ENCODE data around the gene JAZF1.

Gene JAZF1

GRCh38 chr7:27999829-28000228, 180.8 kb downstream of the JAZF1 start:
- DNase-seq, result no peak

DNA sequence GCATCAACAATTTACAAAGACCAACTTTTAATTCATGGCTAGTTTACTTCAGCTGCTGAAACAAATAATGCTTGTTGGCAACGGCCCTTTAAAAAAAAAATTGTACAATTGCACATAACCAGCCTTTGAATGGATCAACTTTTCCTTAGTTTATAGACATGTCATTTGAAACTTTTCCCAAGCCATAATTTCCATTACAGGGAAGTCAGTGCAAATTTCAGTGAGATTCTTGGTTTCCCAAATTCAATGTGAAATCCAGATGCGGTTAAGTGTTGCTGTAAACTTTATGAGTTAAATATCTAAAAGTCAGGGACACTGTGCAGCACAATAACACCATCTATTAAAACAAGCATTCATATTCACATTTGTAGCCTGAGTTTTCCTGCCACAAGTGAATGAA, 182.2 kb downstream of the JAZF1 start:
- no peak for DNase-seq

GRCh38 chr7:27997188-27997707, 183.3 kb downstream of the JAZF1 start:
- no peak for DNase-seq

DNA sequence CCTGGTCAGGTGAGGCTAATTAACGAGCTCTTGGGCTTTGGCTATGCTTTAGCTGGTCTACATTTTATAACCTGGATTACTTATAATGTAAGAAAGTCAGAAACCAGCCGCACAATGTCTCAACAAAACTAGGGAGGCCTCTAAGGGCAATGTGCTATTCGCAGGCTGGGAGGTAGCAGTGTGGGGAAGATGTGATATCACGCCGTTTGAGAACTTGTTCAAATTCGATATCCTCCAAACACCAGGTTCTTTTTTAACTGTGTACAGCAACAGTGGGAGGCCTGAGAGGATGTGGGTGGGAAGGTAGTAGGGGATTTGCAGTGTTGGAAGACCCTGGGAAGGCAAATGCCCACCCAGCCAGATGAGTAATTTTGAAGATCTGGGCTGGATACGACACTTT, 184.5 kb downstream of the JAZF1 start:
- no peak for DNase-seq

- no peak for DNase-seq
Measured at GRCh38 chr7:27995228-27995627, 185.4 kb downstream of the JAZF1 start.

DNA sequence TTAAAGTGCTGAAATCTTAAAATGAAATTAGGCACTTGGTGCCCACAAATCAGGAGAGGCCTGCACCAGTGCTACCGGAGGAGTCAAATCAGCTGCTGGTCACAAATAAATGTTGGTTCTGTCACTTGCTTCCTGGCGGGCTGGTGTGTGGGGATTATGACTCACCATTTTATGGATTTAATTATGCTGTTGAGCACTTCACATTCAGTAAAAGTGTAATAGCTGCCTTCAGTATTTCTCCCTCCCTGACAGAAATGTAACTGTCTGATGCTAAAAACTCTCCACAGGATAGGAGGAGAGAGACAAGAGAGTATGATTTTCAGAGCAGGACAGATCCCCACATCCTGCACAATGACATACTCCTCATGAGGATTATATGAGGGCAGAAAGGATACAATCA, 186.0 kb downstream of the JAZF1 start:
- DNase-seq, result no peak

DNA sequence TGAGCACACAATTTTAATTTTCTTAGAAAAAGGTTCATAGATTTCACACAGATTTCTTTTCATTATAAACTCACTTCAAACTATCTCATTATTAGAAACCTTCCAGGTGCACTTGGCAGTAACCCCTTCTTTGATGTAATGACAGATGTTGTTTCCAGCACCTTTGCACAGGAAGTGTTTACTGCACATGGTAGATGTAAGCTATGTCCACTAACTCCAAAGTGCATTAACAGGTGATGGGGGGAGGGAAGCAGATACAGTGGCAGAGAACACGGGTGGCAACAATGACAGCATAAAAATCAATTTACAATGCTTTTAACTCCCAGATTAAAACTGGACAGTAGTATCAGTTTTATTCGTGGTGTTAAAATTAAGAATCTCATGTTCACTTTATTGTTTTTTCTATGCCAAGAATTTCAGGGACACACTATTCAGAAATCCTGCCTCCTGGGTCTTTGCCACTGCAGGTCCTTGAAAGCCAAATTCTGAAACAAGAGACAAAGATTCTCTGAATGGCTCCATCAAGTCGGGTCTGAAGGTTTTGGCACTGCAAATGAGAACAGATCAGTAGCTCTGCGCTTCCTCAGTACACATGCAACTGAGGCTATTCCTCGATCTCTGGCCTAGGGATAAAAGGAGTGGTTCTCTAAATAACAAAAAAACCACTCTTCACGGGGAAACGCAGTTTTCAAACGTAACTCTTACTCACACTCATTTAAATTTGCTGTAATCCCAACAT, 187.7 kb downstream of the JAZF1 start:
- DNase-seq, result no peak

DNA sequence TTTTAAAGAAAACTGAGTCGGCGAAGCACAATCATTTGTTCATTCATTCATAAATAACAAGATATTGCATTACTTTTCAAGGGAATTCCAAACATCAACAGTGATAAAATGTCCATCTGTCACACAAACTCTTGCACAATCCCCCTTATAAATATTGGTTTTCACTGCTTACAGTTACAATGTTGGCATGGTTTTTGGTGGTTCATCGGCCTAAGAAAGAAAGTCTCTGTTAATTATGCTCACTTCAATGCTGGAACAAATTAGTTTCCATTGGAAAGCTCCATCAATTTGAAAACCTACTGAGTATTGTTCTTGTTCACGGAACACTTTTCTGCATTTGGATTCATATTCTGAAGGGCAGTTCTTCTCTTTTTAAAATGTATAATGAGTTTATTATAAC, 188.5 kb downstream of the JAZF1 start:
- no peak for DNase-seq

DNA sequence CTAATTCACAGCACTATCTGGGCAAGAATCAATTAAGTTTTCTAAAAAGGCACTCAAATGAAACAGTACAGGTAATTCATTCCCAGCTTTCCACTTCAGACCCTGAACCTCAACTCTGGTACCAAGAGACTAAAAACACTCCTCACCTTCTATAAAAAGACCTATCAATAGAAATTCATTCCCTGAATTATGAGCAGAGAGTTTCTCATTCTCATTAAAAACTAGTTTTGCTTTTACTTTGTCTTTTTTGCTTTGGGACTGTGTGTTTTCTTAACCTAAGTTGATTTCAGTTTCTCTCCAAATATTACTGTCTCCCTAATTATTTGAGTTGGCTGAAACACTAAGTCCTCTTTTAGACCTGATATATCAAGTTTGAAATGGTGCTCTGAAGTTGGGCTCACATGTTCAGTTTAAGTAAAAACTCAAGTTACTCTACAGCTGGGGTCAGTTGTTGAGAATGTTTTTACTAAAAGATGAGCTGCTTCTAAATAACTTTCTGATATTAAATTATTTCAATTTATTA, 189.5 kb downstream of the JAZF1 start:
- no peak for DNase-seq

GRCh38 chr7:27976531-27976930, 204.1 kb downstream of the JAZF1 start:
- DNase-seq, result no peak

DNA sequence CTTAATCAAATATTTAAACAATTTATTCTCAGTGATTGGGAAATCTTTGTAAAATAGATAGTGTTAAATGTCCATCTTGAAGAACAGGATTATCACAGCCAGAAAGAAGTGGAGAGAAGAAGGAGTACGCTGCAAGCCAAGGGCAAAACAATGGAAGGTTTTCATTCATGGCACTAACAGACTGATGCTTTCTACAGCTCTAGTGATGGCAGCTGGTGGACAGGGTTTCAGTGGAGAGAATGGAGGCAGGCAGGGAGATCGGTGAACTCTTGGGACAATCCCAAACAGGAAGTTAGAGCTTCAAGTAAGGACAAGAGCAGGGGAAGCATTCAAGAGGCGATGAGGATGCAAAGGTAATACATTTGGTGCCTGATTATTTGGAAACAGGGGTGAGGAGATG, 207.0 kb downstream of the JAZF1 start:
- DNase-seq, result no peak

GRCh38 chr7:27972276-27972675, 208.3 kb downstream of the JAZF1 start:
- no peak for DNase-seq

DNA sequence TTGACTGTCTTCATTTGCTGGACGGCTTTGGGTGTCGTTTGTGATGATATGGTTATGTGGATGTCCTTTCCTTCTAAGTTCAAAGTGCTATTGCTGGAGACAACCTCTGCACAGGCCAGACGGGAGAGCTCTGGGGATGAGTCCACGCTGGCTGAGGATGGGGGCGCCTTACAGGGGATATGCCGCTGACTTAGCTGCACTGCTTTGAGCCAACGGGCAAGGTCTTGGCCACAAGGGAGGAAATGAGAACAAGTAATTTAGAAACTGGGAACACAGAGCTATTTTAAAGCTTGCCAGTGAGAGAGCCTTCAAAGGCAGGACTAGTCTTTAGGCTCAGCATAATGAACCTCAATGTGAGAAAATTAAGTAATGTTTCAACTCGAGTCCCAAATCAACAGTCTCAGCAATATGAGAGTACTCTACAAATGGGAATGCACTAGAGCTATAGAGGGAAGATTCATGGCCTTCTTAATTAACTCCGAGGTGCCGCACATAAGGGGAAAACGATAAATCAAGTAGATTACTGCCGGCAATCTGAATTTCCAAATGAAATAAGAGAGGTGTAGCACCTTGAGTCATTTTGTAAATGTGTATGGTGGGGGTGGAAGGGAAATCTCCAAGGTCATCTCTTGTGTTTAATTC, 209.3 kb downstream of the JAZF1 start:
- no peak for DNase-seq

GRCh38 chr7:27970350-27970749, 210.2 kb downstream of the JAZF1 start:
- DNase-seq, result no peak

DNA sequence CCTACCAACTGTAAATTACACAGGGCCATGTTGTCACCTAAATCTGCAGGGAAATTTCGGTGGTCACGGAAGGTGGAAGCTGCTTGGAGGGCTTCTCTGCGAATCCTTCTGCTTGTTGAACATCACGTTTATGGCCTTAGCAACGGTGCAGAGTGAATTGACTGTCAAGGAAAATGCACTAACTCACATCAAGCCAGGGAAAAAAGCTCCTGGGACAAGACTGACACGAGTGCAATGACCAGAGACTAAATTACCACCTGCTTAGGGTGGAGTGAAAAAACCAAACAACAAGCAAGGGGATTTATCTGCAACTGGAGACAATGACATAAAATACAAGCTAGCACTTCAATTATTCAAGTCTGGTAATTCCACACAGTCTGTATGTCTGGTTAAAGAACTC, 211.2 kb downstream of the JAZF1 start:
- no peak for DNase-seq

DNA sequence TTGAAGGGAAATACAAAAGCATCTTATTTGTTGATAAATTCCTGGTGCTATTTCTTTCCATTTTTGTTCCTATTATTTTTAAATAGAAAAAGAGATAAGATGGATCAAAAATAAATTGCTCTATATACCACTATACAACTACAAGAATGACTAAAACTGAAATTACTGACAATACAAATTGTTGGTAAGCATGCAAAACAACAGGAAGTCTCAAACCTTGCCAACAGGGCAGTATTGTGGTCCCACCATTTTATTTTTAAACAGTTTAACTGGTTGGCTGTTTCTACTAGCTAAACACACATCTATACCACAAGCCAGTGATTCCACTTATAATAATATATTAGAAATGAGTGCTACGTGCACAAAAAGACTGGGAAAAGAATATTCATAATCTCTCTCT, 213.0 kb downstream of the JAZF1 start:
- no peak for DNase-seq

DNA sequence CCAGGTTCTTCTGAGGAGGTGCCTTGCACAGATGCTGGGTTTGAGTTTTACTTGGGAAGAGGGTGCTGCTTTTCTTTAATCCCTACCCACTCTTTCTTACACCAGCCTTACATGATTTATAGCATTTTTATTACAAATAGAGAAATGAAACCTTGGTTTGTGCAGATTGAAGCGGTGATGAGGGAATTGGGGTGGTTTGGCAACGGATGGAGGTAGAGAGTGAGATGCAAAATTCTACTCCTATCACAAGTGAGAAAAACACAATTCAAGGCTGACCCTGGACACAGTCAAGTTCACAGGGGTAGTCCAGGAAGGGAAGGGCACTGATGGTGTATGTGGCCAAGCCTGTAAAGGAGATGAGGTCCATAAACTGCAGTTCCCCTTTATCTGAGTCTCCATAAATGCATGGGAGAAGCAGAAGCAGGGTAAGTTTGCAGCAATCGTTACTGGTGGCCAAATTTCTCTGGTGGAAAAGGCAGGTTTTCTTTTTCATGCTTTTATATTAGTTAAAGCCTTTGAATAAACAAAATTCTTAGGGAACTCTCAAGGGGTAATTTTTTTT, 214.3 kb downstream of the JAZF1 start:
- no peak for DNase-seq

GRCh38 chr7:27965650-27966049, 214.9 kb downstream of the JAZF1 start:
- DNase-seq, result no peak

DNA sequence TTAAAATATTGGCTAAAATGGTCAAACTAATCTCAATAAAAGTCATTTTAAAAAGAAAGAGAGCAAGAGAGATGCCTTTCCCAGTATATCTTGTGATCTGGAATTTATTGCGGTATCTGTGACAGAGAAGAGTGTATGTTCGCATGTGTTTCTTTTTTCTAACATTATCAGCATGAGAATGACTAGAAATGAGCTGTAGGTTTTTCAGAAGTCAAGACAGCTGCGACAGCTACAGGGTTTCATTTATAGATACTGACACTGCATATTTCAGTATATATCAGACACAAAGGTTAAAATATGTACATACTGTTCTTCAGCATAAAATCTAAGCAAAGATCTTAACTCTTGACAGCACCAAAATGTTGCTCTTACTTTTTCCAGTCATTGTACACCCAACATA, 215.8 kb downstream of the JAZF1 start:
- no peak for DNase-seq

DNA sequence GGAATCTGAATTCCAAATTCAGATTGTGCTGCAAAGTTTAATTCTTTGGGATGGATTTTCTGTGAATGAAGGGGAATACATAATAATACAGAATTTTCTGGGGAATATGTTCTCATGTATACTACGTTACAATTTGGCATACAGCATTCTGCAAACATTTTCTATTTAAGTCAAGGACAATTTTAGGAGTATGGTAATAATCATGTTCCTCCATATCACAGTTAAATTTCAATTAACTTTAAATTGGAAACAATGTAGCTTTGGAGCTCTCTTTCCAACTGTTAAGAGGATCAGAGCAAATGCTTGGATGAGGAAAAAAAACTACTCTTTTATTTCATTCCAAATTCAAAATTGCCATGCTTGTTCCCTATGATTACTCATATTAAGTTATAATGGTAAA, 217.5 kb downstream of the JAZF1 start:
- no peak for DNase-seq

DNA sequence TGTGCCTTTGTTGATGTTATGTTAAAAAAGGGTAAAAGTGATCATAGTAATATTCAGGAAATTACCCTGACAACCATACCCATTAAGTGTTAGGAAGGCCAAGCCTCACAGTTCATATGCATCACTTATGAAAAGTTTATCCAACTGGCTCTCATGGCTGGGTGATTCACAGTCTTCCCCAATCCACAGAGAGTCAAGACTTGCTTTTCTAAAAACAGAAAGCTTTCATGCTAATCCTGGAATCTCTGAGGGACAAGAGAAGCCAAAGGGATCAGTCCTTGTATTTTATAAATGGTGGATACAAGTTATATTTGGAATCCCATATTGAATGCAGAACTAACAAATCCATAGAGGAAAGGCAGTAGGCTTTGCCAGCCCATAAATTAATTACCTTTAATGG, 218.3 kb downstream of the JAZF1 start:
- no peak for DNase-seq

- DNase-seq, result no peak
Measured at GRCh38 chr7:27961255-27961654, 219.3 kb downstream of the JAZF1 start.

DNA sequence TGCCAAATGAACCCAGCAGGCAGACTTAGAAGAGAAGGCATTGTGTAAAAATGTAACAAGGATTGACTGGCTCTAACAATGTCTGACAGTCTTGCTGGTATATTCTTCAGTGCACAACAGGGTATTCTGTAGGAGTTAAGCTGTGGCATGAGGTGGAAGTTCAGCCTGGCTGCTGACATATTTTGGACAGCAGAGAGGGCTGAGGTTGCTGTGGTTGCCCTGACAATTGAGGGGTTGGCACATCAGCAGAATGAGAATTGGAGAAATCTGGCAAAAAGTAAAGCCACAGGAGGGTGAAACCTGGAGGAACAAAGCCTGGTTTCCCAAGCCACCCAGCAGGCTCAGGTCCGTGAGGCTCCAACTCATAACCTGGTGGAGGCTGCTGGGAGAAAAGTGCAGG, 220.2 kb downstream of the JAZF1 start:
- DNase-seq, result no peak

DNA sequence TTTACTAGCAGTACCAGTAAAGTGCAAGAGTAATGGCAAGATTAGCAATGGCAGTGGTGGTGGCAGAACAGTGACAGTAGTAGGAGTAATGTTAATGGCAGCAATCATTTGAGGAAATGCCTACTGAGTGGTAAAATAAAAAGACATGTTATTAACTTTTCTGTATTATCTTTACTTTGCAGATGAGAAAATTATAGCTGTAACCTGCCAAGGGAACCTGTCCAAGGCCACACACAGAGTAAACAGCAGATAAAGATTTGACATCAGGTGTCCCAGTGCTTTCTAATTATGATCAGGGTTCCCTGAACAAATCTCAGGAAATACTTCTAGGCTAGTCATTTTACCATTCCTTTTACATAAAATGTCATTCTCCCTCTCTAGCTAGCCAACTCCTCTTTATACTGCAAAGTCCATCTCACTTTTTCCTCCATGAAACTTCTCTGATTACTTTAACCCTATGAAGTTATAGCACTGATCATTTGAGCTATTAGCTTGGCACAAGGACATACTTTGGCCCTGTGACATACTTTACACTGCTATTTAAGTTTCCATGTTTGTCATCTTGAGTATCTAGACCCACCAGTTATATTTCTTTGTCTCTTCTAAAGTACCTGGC, 221.6 kb downstream of the JAZF1 start:
- no peak for DNase-seq

Measured in activated CD8-positive, alpha-beta memory T cell treated with anti-CD3 and anti-CD28 coated beads, Interleukin-2, amount 50 U/mL, for 4 hours (primary cell).